Stimulated activated CD4-positive, alpha-beta T cell treated with anti-CD3 and anti-CD28 coated beads, Interleukin-12 subunit alpha, Interleukin-12 subunit beta, amount 100 ng/mL, for 24 hours (primary cell): ENCODE data around the gene CD72.
"Not testable (repeated sequence)": the region's sequence is repeated elsewhere in the genome, so short reads cannot be mapped to it uniquely, and the experiment has no call there.

Experiments
- DNase-seq, 2 experiments: peaks; one replicate each; pipeline ENCODE4 v3.0.0-alpha.2; 2020; ENCODE audit warnings: low read depth in 2 of 2

CD72 gene

DNA sequence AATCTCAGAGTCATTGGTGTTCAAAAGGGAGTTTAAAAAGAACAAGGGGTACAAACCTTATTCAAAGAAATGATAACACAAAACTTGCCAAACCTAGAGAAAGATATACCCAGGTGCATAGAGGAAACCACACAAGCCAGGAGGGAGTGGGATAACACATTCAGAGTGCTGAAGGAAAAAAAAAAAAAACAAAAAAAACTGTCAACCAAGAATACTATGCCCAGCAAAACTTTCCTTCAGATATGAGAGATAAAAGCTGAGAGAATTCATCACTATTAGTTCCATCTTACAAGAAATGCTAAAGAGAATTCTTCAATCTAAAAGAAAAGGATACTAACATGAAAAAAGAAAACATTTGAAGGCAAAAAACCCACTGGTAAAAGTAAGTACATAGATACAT is 24.6 kb downstream of the CD72 start:
- DNase-seq = no peak

DNA sequence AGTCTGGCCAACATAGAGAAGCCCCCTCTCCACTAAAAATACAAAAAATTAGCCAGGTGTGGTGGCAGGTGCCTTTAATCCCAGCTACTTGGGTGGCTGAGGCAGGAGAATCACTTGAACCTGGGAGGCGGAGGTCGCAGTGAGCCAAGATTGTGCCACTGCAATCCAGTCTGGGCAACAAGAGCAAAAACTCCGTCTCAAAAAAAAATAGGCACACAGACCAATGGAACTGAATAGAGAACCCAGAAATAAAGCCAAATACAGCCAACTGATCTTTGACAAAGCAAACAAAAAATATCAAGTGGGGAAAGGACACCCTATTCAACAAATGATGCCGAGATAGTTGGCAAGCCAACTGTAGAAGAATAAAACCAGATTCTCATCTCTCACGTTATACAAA is 29.7 kb downstream of the CD72 start:
- DNase-seq = not testable (repeated sequence)

DNA sequence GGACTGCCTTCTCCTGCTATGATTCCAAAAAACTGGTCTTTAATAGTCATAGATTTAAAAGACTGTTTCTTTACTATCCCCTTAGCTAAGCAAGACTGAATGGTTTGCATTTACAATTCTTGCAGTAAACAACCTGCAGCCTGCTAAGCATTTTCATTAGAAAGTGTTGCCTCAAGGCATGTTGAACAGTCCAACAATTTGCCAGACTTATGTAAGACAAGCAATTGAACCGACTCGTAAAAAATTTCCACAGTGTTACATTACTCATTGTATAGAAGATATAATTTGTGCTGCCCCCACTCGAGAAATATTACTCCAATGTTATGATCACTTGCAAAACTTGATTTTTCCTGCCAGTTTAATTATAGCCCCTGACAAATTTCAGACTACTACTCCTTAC is 33.5 kb downstream of the CD72 start:
- not testable (repeated sequence) for DNase-seq

DNA sequence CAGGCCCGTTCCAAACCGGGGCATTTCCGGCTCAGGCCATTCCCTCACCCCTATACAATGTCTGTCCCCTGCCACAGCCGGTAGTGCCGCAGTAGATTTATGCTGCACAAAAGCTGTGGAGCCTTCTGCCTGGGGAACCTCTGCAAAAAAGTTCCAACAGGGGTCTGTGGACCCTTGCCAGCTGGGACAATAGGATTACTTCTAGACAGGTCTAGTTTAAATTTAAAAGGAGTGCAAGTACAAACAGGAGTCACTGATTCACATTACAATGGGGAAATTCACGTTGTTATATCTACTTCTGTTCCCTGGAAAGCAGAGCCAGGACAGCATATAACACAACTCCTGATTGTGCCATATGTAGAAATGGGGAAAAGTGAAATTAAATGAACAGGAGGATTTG is 34.7 kb downstream of the CD72 start:
- DNase-seq = not testable (repeated sequence)

DNA sequence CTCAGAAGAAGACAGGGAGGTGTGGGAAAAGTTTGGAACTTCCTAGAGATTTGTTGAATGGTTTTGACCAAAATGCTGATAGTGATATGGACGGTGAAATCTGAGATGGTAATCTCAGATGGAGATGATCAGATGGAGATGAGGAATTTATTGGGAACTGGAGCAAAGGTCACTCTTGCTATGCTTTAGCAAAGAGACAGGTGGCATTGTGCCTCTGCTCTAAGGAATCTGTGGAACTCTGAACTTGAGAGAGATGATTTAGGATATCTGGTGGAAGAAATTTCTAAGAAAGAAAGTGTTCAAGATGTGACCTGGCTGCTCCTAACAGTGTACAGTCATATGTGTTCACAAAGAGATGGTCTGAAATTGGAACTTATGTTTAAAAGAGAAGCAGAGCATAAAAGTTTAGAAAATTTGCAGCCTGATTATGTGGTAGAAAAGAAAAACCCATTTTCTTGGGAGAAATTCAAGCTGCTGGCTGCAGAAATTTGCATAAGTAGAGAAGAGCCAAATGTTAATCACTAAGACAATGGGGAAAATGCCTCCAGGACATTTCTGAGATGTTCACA is 38.5 kb downstream of the CD72 start:
- not testable (repeated sequence) for DNase-seq

DNA sequence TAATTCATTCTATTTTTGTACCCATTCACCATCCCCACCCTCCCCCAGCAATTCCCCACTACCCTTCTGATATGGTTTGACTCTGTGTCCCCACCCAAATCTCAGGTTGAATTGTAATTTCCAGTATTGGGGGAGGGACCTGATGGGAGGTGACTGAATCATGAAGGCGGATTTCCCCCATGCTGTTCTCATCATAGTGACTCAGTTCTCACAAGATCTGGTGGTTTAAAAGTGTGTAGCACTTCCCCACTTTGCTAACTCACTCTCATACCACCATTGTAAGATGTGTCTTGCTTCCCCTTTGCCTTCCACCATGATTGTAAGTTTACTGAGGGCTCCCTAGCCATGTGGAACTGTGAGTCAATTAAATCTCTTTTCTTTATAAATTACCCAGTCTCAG is 39.1 kb downstream of the CD72 start:
- peak in 1 of 2 experiments; percentile 17 for DNase-seq

DNA sequence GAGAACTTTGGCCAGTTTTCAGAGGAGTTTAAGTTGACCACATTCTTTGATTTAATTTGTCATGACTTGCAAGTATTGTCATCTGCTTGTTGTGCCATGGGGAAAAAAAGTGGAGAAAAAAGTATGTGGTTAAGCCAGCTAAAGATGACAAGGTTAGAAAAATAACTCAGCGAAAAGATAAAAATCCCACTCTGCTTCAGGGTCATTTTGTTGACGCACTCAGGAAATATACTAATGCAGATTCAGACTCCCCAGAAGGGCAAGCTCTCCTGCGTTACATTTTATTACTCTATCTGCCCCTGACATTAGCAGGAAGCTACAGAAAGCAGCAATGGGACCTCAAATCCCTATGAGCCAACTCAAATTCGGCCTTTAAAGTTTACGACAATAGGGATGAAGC is 40.7 kb downstream of the CD72 start:
- DNase-seq = no peak

DNA sequence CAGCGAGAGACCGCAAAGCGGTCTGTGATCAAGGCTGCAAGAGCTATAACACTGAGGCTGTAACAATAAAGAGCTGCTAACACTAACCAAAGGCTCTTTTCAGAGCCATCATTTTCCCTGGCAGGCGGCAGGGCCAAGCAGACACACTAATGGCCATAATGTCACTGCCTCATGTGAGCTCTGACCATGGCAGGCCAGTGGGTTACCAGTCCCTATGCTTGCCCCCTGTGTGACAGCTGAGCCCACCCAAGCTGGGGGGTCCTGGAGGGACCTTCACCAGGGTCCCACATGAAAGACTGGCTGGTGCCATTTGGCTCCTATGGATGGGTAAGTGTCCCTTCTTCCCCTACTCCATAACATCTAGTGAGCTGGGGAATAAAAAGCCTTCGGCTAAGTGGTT is 42.7 kb downstream of the CD72 start:
- no peak for DNase-seq

DNA sequence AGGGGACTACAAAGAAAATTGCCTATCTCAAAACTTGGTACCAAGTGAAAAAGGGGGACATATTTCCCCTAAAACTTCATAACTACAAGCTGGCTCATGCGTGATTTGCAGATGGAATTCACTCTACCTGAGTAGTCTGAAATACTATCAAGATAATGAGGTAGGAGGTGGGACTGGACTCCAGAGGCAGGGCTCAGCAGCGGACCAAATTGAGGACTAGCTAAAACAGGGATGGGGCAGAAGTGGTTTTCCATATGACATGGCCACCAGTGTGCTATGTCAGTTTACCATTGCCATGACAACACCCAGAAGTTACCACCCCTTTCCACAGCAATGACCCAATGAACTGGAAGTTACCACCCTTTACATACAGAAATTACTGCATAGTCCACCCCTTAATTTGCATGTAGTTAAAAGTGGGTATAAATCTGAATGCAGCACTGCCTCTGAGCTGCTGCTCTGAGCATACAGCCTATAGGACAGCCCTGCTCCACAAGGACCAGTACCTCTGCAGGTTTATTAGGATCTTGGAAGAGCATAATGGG is 43.6 kb downstream of the CD72 start:
- no peak for DNase-seq

DNA sequence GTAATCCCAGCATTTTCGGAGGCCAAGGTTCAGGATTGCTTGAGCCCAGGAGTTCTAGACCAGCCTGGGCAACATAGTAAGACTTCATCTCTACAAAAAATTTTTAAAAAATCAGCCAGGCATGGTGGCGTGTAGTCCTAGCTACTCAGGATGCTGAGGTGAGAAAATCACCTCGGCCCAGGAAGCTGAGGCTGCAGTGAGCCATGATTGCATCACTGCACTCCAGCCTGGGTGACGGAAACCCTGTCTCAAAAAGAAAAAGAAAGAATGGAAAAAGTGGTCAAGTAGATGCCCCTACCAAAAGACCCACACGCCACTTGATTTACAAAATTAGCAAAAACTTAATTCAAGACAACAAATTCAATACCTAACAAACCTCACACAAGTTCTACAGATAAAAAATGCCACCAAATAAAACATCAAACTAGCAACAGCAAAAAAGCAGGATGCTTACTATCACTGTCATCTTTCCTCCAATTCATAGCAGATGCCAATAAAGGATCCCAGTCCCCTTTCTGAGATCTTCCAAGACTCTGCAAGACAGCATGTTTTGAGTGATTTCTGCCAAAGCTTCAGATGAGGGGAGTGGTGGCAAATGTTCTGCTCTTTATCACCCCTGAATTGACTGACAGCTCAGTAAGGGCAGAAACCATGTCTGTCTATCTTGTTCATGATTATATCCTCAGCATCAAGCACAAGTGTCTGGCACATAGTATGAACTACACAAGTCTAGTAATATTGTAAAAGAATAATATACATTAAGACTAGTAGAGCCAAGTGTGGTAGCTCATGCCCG is 47.3 kb downstream of the CD72 start:
- DNase-seq = peak in 1 of 2 experiments; percentile 26

DNA sequence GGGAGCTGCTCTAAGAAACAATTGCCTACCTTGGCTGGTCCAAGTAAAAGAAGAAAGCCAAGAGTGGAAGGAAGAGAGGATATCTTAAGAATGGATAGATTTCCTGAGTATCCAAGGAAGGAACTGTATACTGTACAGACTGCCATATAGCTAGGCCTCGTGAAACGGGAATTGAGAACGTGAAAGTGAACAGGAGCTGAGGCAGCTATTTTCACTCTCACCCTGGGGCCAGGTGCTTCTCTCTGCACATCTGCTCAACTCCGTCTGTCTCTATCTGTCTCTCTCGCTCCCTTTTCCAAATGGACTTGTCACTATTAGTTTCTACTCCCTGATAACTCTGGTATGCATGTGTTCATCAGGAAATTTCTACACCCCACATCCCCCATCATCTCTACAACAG is 49.0 kb downstream of the CD72 start:
- DNase-seq = no peak

DNA sequence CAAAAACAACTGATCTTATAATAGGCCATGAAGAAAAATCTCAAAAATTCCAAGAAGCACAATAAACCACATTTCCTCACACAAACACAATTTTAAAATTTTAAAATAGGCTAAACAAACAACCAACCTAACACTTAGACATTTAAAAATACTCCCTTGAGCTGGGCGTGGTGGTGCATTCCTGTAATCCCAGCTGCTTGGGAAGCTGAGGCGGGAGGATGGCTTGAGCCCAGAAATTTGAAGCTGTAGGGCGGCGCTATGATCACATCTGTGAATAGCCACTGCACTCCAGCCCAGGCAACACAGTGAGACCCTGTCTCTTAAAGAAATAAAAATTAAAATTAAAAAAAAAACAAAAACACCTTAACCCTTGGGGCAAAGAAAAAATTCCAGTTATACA is 50.0 kb downstream of the CD72 start:
- no peak for DNase-seq

DNA sequence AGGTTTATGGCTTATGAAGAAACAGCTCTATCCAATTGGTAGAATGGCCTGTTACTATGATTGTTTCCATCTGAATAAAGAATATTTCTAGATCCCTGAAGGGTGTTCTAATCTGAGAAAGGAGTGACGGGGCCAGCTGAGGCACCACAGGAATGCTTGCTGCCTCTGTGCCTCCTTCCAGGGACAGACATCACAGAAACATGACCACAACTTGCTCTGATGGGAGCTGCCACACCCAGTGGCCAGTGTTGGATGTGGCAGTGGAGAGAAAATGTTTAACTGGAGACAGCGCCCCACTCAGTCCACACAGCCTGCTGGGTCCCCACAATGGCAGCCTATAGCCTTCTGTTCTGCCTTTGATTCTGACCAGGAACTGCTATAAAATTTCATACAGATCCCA is 51.8 kb downstream of the CD72 start:
- no peak for DNase-seq

DNA sequence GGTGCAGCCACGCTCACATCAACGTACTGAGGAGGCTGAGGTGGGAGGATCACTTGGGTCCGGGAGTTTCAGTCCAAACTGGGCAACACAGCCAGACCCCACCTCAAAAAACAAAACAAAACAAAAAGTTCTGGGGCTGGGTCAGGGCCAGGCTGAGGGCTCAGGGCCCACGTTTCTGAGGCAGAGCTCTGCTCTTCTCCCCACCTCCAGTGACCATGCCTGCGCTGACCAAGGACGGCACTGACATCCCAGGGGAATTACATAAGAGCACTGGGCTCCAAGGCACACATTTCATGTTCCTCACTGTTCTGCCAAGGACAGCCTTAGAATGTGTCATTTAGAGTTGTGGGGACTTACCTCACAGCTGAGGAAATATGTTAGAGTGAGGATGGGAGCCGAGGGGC is 53.6 kb downstream of the CD72 start:
- DNase-seq = no peak

DNA sequence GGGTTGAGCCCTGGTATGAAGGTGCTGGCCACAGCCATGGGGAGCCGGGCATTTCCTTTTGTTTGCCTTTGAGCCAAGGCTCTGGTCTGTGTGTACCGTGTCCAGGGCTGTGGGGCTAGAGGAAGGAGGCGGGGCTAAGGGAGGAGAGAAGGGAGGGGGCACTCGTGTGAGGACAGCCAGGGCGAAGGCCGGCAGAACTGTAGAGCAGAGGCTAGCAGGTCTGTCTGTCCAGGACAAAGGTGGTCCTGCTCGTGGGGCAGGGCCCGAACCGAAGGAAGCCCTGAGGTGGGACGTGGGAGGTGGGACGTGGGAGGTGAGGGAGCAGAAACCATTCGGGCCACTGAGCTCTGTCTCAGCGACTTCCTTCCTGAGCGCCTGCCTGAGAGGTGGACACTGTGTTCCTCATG is 54.4 kb downstream of the CD72 start:
- no peak for DNase-seq

DNA sequence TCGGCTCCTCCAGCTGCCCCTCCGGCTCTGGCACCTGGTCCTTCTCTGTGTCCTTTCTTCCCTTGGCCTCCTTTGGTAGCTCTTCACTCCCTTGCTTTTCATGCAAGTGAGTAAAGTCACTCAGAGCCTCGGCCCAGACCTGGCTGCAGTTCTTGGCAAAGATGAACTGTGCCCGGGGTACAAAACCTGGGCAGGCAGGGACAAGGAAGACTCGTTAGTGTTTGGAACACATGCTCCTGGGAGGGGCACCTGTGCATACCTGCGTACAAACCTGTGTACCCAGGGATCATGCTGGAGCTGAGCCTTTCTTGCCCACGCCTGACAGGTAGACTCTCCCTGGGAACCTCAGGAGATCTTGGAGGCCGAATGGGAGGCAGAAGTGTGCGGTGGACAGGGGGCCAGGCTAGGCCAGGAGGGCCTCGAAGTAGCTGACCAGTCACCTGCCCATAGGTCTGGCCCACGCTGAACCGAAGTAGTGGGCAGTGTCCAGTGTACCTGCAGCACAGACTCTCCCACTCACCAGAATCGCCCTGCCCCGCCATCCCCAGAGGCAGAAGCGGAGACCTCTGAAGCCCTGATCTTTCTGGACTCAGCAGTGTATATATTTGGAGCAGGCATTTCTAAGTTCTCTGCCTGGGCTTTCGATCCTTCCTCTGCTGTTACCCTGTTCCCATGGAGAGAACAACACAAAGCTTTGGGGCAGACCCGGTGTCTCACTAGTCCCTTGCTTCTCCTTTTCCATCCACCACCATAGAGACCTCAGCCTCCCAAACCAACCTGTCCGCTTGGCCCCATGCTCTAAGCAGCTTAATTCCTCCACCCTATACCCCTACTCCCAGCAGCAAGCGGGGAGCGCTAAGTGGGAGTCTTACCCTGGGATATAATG is 55.1 kb downstream of the CD72 start:
- DNase-seq = no peak

DNA sequence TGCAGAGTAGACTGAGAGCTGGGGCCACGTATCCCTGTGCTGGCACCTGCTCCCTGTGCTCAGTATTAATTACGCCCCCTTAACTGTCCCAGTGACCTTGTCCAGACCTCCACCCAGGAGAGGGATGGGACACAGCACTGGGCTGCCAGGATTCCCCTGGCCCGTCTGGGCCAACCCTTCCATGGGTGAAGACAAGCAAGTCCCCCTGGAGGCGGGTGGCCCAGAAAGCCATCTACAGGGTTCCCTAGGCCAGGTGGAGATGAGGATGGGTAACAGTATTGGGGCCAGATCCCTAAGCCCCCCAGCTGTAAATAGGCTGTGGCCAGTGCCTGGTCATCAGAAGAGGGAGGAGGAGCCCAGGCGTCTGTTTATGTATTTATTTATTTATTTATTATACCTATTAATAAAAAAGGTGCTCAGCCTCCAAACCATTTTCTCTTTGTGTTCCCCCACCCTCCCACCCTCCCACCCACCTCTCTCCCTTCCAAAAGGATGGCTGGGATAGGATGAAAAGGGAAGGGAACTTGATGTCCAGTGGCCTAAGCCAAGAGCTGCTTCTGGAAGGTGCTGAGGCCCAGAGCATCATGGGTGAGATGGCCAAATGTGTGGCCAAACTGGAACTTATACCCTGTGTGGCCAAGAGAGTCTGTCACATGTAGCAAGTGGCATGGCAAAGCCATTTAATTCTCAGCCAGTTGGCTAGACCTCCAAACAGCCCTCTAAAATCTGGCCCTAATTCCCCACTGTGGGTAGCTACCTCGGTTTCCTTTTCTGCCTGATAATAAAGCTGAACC is 56.5 kb downstream of the CD72 start:
- no peak for DNase-seq

DNA sequence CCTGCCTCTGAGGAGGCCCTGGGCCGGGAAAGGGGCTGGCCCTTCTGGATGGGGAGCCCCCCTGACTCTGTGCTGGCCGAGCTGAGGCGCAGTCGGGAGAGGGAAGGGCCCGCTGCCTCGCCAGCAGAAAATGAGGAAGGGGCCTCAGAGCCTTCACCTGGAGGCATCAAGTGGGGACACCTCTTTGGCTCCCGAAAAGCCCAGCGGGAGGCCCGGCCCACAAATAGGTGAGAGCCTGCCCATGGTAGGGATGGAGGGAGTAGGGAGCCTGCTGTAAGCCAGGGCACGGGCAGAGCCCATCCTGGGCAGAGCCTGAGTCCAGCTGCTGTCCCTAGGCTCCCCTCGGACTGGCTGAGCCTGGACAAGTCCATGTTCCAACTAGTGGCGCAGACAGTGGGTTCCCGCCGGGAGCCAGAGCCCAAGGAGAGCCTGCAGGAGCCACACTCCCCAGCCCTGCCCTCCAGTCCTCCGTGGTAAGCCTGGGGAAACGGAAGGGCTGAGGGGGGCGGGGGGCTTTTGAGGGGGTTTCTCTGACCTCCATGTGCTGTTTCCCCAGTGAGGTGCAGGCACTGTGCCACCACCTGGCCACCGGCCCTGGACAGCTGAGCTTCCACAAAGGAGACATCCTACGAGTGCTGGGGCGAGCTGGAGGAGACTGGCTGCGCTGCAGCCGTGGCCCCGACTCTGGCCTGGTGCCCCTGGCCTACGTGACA is 57.4 kb downstream of the CD72 start:
- DNase-seq = no peak
